Subcutaneous abdominal adipose tissue (tissue), 5 donors: Measurements from ENCODE around the gene CHIT1.
"Not testable (repeated sequence)": the region's sequence is repeated elsewhere in the genome, so short reads cannot be mapped to it uniquely, and the experiment has no call there.

Experiments
- H3K27ac ChIP-seq: one replicate; pipeline ENCODE4 v1.7.0; 2013; ENCODE audit warnings: low read depth, mild to moderate bottlenecking, inconsistent platforms, low read length, moderate library complexity
- H3K27me3 ChIP-seq, 5 donors: one replicate each; pipeline ENCODE4 v1.7.0; 2013; ENCODE audit warnings: low read length in 5 of 5, inconsistent platforms in 1 of 5; ENCODE audit not compliant: control insufficient read depth in 5 of 5, insufficient read depth in 4 of 5
- H3K36me3 ChIP-seq, 5 donors: one replicate each; pipeline ENCODE4 v1.7.0; 2013; ENCODE audit warnings: low read length in 5 of 5; ENCODE audit not compliant: control insufficient read depth in 5 of 5, insufficient read depth in 5 of 5
- H3K4me1 ChIP-seq, 5 donors: one replicate each; pipeline ENCODE4 v1.7.0; 2013; ENCODE audit warnings: low read length in 5 of 5, mild to moderate bottlenecking in 3 of 5, moderate library complexity in 1 of 5; ENCODE audit not compliant: control insufficient read depth in 5 of 5, insufficient read depth in 5 of 5
- H3K4me3 ChIP-seq, 5 donors: one replicate each; pipeline ENCODE4 v1.7.0; 2013; ENCODE audit warnings: low read length in 5 of 5, low read depth in 1 of 5
- H3K9ac ChIP-seq, 5 donors: one replicate each; pipeline ENCODE4 v1.7.0; 2013; ENCODE audit warnings: low read length in 5 of 5, mild to moderate bottlenecking in 4 of 5, moderate library complexity in 3 of 5
- H3K9me3 ChIP-seq, 5 donors: one replicate each; pipeline ENCODE4 v1.7.0; 2013; ENCODE audit warnings: low read length in 5 of 5; ENCODE audit not compliant: control insufficient read depth in 5 of 5
- donor health status: healthy.
- donor health status: healthy.
- donor health status: healthy.
- donor health status: healthy.
- donor health status: healthy.

Gene CHIT1

DNA sequence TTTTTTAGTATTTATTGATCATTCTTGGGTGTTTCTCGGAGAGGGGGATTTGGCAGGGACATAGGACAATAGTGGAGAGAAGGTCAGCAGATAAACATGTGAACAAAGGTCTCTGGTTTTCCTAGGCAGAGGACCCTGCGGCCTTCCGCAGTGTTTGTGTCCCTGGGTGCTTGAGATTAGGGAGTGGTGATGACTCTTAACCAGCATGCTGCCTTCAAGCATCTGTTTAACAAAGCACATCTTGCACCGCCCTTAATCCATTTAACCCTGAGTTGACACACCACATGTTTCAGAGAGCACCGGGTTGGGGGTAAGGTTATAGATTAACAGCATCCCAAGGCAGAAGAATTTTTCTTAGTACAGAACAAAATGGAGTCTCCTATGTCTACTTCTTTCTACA, 36.7 kb upstream of the CHIT1 start:
- H3K4me1 ChIP-seq = peaks cover 0 to 17% (median 6%) of the 10 kb centered on the region in 5 donors
- not testable (repeated sequence) for H3K9me3 ChIP-seq, H3K36me3 ChIP-seq, H3K27ac ChIP-seq, H3K9ac ChIP-seq, H3K4me3 ChIP-seq, H3K27me3 ChIP-seq

DNA sequence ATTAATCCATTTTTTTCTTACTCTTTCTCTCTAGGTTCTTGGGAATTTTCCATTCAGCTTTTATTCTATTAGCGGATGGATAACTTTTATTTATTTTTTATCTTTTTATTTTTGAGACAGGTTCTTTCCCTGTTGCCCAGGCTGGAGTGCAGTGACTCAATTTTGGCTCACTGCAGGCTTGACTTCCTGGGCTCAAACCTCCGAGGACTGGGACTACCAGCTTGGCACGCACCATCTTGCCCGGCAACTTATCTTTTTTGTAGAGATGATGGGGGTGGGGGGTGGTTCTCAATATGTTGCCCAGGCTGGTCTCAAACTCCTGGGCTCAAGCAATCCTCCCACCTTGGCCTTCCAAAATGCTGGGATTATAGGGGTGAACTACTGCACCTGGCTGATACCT, 36.1 kb upstream of the CHIT1 start:
- peaks cover 0 to 12% (median 6%) of the 10 kb centered on the region in 5 donors for H3K4me1 ChIP-seq
- no peaks in the 10 kb centered on the region for H3K9me3 ChIP-seq
- H3K4me3 ChIP-seq = no peak overlapping the region
- no peak overlapping the region for H3K9ac ChIP-seq
- no peaks in the 10 kb centered on the region for H3K27me3 ChIP-seq
- H3K27ac ChIP-seq = no peak overlapping the region
- no peaks in the 10 kb centered on the region for H3K36me3 ChIP-seq

DNA sequence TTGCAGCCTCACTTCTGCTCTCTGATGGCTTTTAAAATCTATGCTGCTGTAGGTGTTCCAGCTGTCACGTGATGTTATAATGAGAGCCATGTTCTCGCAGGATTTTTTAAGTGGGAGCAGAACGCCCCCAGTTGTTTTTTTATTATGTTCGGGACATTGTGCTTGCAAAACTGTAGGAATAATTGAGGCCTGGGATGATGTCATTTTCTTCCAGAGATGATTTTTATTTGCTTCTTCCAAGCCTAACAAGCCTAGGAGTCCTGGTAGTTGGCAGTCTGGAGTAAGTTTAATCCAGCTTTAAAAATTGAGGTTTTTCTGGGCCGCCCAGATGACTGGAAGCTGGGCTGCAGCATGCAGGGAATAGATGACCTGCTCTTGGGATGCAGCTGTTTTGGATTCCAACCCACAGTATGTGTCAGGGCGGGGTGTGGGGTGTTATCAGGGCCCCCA, 34.6 kb upstream of the CHIT1 start:
- H3K9me3 ChIP-seq = no peaks in the 10 kb centered on the region
- no peak overlapping the region for H3K4me3 ChIP-seq
- H3K27ac ChIP-seq = no peak overlapping the region
- H3K9ac ChIP-seq = no peak overlapping the region
- no peaks in the 10 kb centered on the region for H3K27me3 ChIP-seq
- peaks cover 0 to 11% (median 6%) of the 10 kb centered on the region in 5 donors for H3K4me1 ChIP-seq
- H3K36me3 ChIP-seq = no peaks in the 10 kb centered on the region

DNA sequence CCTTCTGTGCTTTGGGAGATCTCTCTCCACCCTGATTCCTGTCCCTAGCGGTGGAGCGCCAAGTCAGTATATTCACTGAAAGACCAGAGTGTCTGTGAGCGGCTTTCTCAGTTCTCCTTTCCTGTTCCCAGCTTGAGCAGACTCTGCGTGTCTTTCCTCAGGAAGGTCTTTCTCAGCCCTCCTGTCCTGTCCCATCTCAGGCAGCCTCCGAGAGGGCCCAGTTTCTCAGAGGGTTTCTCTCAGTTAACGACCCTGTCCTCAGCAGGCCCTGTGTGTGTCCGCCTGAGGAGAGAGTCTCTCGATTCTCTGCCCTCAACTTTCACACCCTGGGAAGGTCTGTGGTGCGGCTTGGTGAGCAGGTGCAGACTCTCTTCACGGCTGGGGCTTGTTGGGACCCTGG, 34.0 kb upstream of the CHIT1 start:
- H3K36me3 ChIP-seq = no peaks in the 10 kb centered on the region
- peaks cover 0 to 7% (median 6%) of the 10 kb centered on the region in 5 donors for H3K4me1 ChIP-seq
- no peaks in the 10 kb centered on the region for H3K27me3 ChIP-seq
- H3K9me3 ChIP-seq = no peaks in the 10 kb centered on the region
- H3K9ac ChIP-seq = no peak overlapping the region
- no peak overlapping the region for H3K27ac ChIP-seq
- H3K4me3 ChIP-seq = no peak overlapping the region

DNA sequence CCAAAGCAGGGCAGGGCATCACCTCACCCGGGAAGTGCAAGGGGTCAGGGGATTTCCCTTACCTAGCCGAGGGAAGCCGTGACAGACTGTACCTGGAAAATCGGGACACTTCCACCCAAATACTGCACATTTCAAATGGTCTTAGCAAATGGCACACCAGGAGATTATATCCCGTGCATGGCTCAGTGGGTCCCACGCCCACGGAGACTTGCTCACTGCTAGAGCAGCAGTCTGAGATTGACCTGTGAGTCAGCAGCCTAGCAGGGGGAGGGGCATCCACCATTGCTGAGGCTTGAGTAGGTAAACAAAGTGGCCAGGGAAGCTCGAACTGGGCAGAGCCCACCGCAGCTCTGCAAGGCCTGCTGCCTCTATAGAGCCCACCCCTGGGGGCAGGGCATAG, 27.2 kb upstream of the CHIT1 start:
- not testable (repeated sequence) for H3K9me3 ChIP-seq, H3K4me1 ChIP-seq, H3K27ac ChIP-seq, H3K36me3 ChIP-seq, H3K27me3 ChIP-seq, H3K9ac ChIP-seq, H3K4me3 ChIP-seq

DNA sequence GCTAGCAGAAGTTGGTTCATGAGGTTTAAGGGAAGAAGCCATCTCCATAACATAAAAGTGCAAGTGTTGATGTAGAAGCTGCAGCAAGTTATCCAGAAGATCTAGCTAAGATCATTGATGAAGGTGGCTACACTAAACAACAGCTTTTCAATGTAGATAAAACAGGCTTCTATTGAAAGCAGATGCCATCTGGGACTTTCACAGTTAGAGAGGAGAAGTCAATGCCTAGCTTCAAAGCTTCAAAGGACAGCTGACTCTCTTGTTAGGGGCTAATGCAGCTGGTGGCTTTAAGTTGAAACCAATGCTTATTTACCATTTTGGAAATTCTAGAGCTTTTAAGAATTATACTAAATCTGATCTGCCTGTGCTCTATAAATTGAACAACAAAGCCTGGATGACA, 25.3 kb upstream of the CHIT1 start:
- H3K4me3 ChIP-seq, H3K27ac ChIP-seq, H3K4me1 ChIP-seq, H3K9me3 ChIP-seq, H3K27me3 ChIP-seq, H3K36me3 ChIP-seq, H3K9ac ChIP-seq: not testable (repeated sequence)

DNA sequence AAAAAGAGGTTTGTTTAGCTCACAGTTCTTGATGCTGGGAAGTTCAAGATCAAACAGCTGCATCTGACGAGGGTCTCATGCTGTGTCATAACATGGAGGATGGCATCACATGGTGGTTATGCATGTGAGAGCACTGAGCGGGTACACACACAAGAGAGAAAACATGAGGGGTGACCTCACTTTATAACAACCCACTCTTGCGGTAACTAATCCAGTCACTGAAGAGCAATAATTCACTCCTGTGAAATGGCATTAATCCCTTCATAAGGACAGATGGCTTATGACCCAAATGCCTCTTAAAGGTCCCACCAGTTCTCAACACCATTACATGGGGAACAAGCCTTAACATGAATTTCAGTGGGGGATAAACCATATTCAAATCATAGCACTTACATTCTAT, 23.2 kb upstream of the CHIT1 start:
- no peaks in the 10 kb centered on the region for H3K4me1 ChIP-seq
- peaks cover 0 to 5% (median 3%) of the 10 kb centered on the region in 5 donors for H3K9me3 ChIP-seq
- no peaks in the 10 kb centered on the region for H3K36me3 ChIP-seq
- no peak overlapping the region for H3K9ac ChIP-seq
- H3K27me3 ChIP-seq = peaks cover 0 to 8% (median 0%) of the 10 kb centered on the region in 5 donors
- no peak overlapping the region for H3K27ac ChIP-seq
- no peak overlapping the region for H3K4me3 ChIP-seq

DNA sequence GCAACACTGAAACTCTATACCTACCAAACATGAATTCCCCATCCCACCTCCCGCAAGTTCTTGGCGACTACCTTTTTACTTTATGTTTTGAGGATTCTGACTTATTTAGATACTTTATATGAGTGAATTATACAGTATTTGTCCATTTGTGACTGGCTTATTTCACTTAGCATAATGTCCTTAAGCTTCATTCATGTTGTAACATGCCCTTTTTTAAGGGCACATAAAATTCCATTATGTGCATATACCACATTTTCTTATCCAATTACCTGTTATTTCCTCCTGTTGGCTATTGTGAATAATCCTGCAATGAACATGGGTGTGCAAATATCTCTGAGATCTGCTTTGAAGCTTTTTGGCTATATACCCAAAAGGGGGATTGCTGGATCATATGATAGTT, 22.0 kb upstream of the CHIT1 start:
- Histone ChIP-seq H3K9me3 (peaks cover 0 to 2% (median under 1%) of the 10 kb centered on the region in 5 donors), H3K27me3 (peaks cover 0 to 8% (median 0%) of the 10 kb centered on the region in 5 donors), H3K4me1 (no peaks in the 10 kb centered on the region), H3K27ac (no peak overlapping the region), H3K9ac (no peak overlapping the region), H3K36me3 (no peaks in the 10 kb centered on the region), H3K4me3 (no peak overlapping the region)

DNA sequence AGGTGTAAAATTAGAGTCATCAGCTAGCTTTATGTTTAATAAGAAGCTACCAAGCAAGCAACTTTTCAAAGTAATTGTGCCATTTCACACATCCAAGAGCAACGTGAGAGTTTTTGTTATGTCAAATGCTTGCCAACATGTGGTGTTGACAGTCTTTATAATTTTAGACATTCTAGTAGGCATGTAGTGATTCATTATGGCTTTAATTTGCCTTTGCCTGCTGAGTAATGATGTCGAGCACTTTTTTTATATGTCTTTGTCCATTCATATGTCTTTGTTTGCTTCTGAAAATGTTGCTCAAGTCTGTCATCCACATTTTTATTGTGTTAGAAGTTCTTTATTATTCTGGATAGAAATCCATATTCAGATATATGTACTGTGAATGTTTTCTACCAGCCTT, 21.4 kb upstream of the CHIT1 start:
- no peak overlapping the region for H3K27ac ChIP-seq
- H3K4me3 ChIP-seq = no peak overlapping the region
- H3K36me3 ChIP-seq = no peaks in the 10 kb centered on the region
- H3K9ac ChIP-seq = no peak overlapping the region
- H3K27me3 ChIP-seq = peaks cover 0 to 8% (median 0%) of the 10 kb centered on the region in 5 donors
- no peaks in the 10 kb centered on the region for H3K4me1 ChIP-seq
- H3K9me3 ChIP-seq = no peaks in the 10 kb centered on the region

DNA sequence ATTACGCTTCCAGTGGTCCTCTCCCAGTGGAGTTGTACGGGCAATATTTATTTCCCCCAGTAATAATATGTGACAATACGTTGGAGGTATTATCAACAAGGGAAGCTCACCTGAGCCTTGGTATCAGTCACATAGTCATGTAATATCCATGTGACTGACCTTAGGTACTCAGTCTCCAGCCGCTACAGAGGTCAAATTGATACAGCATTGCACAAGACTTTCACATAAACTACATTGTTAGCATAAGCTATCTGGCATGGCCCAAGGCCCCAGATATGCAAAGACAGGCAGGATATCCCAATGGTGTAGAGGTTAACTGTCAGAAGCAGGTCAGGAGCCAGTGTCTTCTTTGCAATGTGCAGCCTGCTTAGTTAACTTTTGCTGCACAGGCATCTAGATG, 15.3 kb upstream of the CHIT1 start:
- Histone ChIP-seq H3K4me1 (no peaks in the 10 kb centered on the region), H3K36me3 (no peaks in the 10 kb centered on the region), H3K27me3 (no peaks in the 10 kb centered on the region), H3K27ac (no peak overlapping the region), H3K4me3 (no peak overlapping the region), H3K9me3 (no peaks in the 10 kb centered on the region), H3K9ac (no peak overlapping the region)

DNA sequence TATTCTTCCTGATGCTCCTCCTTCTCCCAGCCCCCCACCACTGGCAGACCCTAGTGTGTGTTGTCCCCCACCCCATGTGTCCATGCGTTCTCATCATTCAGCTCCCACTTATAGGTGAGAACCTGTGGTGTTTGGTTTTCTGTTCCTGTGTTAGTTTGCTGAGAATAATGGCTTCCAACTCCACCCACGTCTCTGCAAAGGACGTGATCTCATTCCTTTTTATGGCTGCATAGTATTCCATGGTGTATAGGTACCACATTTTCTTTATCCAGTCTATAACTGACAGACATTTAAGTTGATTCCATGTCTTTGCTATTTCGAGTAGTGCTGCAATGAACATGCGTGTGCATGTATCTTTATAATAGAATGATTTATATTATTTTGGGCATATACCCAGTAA, 12.2 kb upstream of the CHIT1 start:
- H3K4me3 ChIP-seq, H3K27me3 ChIP-seq, H3K9ac ChIP-seq, H3K9me3 ChIP-seq, H3K27ac ChIP-seq, H3K36me3 ChIP-seq, H3K4me1 ChIP-seq: not testable (repeated sequence)
